Thoracic aorta (tissue), 2 donors: Measurements from ENCODE around the gene CNDP2. TPM values are rescaled to one million over a fixed set of nuclear protein-coding genes. Genes with fewer than 3 reads are reported as not detected.

Experiments used
- ATAC-seq: fragments of 150-250 bp; one replicate; pipeline ENCODE4 v1.8.0; 2017; ENCODE audit warnings: low read depth; ENCODE audit not compliant: insufficient number of reproducible peaks, low FRiP score
- DNase-seq: peaks from one replicate; pipeline ENCODE4 v3.0.0-alpha.2; 2020; ENCODE audit warnings: low spot score
- H3K27ac ChIP-seq, 2 donors: fragments of 200-600 bp; sonication (generic); 1 replicate in 1 of 2; 2 replicates in 1 of 2; pipeline ENCODE4 v1.5.1; 2016; ENCODE audit warnings: mild to moderate bottlenecking in 2 of 2, moderate library complexity in 2 of 2
- H3K27me3 ChIP-seq: fragments of 200-600 bp; sonication (generic); replicated peaks from 2 replicates; pipeline ENCODE4 v1.6.0; 2016; ENCODE audit warnings: mild to moderate bottlenecking; ENCODE audit not compliant: insufficient read depth
- H3K36me3 ChIP-seq: fragments of 200-600 bp; sonication (generic); one replicate; pipeline ENCODE4 v1.5.1; 2016
- H3K4me1 ChIP-seq, 2 donors: fragments of 200-600 bp; sonication (generic); 1 replicate in 1 of 2; 2 replicates in 1 of 2; pipeline versions ENCODE4 v1.5.1 to v1.6.0; 2016; ENCODE audit warnings: low read depth in 2 of 2, mild to moderate bottlenecking in 1 of 2; ENCODE audit not compliant: control insufficient read depth in 1 of 2
- H3K4me3 ChIP-seq: fragments of 200-600 bp; sonication (generic); 2 replicates; pipeline ENCODE4 v1.5.1; 2016; ENCODE audit warnings: mild to moderate bottlenecking
- H3K9me3 ChIP-seq: fragments of 200-600 bp; sonication (generic); 2 replicates; pipeline ENCODE4 v1.5.1; 2016
- total RNA-seq, 2 donors: library from RNA; depleted of rRNA; stranded (reverse); fragments of >200 nt; gene quantifications; one replicate each; pipeline versions ENCODE4 v1.1.0 to v1.2.3, GENCODE V29; 2016
- TF ChIP-seq, protein P1 (sequence below): fragments of 200-600 bp; sonication (generic); IDR thresholded peaks from one replicate; pipeline ENCODE4 v1.5.1; 2019; ENCODE audit warnings: antibody characterized with exemption

Gene CNDP2
- total RNA-seq, 2 donors from 2014 or later: 44.3 to 106 TPM

DNA sequence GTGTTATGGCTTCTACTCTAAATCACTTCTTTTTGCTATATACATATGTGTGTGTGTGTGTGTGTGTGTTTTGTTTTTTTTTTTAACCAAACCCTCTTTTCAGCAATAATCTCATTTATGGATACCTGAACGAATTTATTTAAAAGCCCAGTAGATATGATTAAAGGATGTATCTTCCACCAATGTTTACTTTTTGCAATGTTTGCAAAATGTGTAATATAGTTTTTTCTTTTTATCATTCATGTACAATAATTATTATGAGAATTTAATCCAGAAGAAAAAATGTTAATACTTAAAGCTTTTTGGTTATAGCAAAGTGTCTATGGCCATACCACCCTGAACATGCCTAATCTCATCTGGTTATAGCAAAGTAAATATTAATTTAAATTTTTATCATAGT, 1.6 kb upstream of the CNDP2 start:
- Histone ChIP-seq H3K27me3 (no peaks in the 10 kb centered on the region), H3K4me1 (peaks cover 8 to 9% of the 10 kb centered on the region in 2 donors), H3K27ac (no peak overlapping the region), H3K4me3 (no peak overlapping the region), H3K36me3 (no peaks in the 10 kb centered on the region), H3K9me3 (no peaks in the 10 kb centered on the region)
- ATAC-seq (no peak), DNase-seq (no peak)
- TF ChIP-seq, protein P1, sequence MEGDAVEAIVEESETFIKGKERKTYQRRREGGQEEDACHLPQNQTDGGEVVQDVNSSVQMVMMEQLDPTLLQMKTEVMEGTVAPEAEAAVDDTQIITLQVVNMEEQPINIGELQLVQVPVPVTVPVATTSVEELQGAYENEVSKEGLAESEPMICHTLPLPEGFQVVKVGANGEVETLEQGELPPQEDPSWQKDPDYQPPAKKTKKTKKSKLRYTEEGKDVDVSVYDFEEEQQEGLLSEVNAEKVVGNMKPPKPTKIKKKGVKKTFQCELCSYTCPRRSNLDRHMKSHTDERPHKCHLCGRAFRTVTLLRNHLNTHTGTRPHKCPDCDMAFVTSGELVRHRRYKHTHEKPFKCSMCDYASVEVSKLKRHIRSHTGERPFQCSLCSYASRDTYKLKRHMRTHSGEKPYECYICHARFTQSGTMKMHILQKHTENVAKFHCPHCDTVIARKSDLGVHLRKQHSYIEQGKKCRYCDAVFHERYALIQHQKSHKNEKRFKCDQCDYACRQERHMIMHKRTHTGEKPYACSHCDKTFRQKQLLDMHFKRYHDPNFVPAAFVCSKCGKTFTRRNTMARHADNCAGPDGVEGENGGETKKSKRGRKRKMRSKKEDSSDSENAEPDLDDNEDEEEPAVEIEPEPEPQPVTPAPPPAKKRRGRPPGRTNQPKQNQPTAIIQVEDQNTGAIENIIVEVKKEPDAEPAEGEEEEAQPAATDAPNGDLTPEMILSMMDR: no peak

DNA sequence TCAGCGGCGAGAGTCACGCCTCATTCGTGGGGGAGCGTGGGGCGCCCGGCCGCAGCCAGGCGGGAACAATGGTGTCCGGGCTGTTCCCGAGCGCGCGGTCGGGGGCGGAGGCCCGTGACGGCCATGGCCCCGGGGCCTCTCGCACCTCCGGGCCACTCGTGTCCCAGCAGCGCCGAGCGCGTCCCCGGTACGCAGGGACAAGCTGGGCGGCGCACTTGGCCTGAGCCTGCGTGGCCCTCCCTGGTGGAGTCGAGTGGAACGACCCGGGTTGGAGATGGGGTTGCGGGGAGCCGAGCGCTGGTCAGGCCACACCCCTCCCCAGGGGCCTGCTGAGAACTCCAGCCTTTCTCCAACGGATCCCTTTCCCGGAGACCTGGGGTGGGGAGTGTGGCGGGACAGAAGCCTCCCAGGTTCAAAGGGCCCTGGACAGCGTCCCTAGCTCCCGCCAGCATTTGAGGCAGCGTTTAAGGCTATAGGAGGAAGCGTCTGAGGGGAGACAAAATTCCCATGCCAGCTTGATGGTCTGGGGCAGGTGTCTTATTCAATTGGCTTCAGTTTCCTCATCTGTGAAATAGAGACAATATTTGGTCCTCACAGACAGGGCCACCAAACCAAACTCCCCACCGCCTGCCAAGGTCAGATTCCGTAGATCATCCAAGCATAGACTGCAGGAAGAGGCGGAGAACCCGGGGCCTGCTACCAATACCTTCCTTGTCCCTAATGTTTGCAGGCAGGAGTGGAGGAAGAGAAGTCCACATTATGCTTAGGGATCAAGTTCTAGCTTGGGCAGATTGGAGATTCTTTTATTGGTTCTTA, 553 bp downstream of the CNDP2 start:
- peak overlapping the region; percentile 70 to 87 for H3K27ac ChIP-seq
- peak overlapping the region; percentile 94 for H3K4me3 ChIP-seq
- H3K9me3 ChIP-seq: no peaks in the 10 kb centered on the region
- no peaks in the 10 kb centered on the region for H3K36me3 ChIP-seq
- DNase-seq (no peak), ATAC-seq (peak; percentile 25)
- H3K4me1 ChIP-seq: peaks cover 8 to 9% of the 10 kb centered on the region in 2 donors
- TF ChIP-seq, protein P1: peak; percentile 46
- no peaks in the 10 kb centered on the region for H3K27me3 ChIP-seq

DNA sequence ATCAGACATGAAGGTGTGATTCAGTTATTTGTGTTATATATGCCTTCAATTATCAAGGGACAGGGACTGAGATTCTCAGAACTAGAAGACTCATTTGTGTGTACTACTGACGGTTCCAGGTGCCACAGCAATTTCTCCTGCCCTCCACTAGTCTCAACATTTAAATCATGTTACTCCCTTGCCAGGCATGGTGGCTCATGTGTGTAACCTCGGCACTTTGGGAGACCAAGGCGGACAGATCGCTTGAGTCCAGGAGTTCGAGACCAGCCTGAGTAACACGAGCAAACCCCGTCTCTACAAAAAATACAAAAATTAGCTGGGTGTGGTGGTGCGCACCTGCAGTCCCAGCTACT, 1.1 kb downstream of the CNDP2 start:
- no peak for DNase-seq

DNA sequence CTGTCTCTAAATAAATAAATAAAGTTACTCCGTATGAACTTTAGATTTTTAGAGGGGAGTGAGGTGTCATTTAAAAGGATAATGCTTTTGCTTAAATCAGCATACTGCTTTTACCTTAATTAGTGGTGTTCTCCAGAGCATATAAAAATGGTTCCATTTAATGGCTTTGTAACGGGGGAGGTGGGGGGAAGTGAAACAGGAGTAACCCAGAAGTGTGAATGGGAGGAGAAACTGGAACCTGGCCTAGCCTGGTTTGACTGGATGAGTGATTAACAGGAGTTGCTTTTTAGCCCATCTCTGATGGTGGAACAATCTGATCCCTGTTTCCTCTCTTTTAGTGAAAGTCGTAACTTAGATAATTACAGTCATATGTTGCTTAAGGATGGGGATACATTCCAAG, 1.6 kb downstream of the CNDP2 start:
- Histone ChIP-seq H3K27ac (no peak overlapping the region), H3K9me3 (no peaks in the 10 kb centered on the region), H3K36me3 (peaks cover 3% of the 10 kb centered on the region), H3K27me3 (no peaks in the 10 kb centered on the region), H3K4me1 (peaks cover 8 to 9% of the 10 kb centered on the region in 2 donors), H3K4me3 (no peak overlapping the region)
- ATAC-seq (no peak), DNase-seq (no peak)
- TF ChIP-seq, protein P1: no peak

More for the DNA sequence above, 1.1 kb downstream of the CNDP2 start:
- no peak for ATAC-seq
- Histone ChIP-seq H3K36me3 (peaks cover 3% of the 10 kb centered on the region), H3K4me3 (peak overlapping the region; percentile 94), H3K4me1 (peaks cover 8 to 9% of the 10 kb centered on the region in 2 donors), H3K27me3 (no peaks in the 10 kb centered on the region), H3K9me3 (no peaks in the 10 kb centered on the region), H3K27ac (peak overlapping the region; percentile 70 to 87)
- TF ChIP-seq, protein P1: no peak

DNA sequence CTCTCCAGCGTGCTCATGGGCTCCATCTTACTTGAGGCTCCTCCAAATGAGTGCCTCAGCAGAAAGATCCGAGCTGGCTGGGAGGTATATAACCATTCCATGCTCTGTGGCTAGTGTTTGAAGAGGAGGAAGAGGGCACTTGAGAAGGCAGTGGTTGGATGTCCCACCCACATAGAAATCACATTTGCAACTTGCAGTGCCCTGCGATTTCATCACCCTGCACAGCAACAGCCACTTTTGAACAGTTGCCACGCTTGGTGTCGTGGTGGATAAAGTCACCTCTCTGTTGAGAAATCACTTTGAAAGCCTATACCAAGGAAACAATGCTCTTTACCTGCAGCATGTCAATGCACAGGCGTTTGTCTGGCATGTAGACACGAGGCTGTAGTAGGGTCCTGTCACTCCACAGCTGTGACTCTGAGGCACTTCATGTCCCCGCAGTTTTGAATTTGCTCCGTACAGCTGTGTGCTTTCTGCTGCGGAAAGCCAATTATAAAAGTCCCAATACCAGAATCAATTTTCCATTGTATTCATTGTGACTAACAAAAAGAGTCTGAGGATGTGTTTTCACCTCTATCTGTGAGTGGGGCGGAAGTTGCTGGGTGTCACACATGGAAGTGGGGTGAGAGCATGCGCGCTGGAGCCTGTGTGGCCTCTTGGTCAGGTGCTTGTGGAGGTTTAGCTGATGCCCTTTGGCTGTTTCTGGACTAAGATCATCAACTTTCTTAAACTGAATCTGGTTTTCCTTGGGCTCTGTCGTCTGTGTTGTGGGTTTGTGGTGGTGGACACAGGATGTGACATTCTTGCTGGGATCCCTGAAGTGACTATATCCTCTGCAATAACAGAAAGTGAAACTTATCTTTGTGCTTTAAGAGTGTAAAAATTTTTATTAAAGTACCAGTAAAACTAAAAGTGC, 2.8 kb downstream of the CNDP2 start:
- peaks cover 5% of the 10 kb centered on the region for H3K36me3 ChIP-seq
- H3K4me3 ChIP-seq: peak overlapping the region; percentile 45
- peak overlapping the region in 1 of 2 donors; percentile 39 for H3K27ac ChIP-seq
- no peak for DNase-seq
- H3K9me3 ChIP-seq: no peaks in the 10 kb centered on the region
- TF ChIP-seq, protein P1: no peak
- peaks cover 8 to 9% of the 10 kb centered on the region in 2 donors for H3K4me1 ChIP-seq
- H3K27me3 ChIP-seq: no peaks in the 10 kb centered on the region
- no peak for ATAC-seq
